Stimulated activated CD8-positive, alpha-beta memory T cell treated with anti-CD3 and anti-CD28 coated beads, Interleukin-7, amount 100 ng/mL, for 24 hours (primary cell): Measurements from ENCODE around the gene CNTN6.

Experiments
- DNase-seq: peaks from one replicate; pipeline ENCODE4 v3.0.0-alpha.2; 2020; ENCODE audit warnings: low read depth

Gene CNTN6

GRCh38 chr3:1421577-1421976 lies 328.8 kb downstream of the CNTN6 start:
- no peak for DNase-seq

DNA sequence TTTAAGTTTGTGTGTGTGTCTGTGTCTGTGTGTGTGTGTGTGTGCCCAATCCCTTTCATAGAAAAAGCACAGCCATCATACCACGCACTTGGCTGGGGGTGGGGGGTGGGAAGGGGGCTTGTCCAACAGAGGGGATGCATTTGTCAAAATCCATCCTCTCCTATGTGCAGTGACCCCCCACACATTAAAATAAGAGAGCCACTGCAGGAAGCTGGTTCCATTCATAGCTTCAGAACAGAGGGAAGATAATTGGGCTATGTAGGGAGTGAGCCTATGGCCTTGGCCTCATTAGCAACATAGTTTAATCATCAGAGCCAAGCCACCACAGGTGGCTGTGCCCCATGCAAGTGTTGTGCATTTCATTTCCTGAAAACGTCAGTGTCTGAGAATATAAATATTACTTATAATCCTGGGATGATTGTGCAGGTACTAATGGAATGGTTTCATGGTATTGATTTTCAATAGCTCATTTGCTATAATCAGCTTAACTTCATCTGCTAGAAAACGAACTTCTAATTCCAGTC lies 330.8 kb downstream of the CNTN6 start:
- DNase-seq = no peak

- no peak for DNase-seq
These were observed 346.6 kb downstream of the CNTN6 start for GRCh38 chr3:1439395-1439794.

- no peak for DNase-seq
These were observed 349.4 kb downstream of the CNTN6 start for GRCh38 chr3:1442271-1442670.

GRCh38 chr3:1444195-1444594 lies 351.4 kb downstream of the CNTN6 start:
- no peak for DNase-seq

DNA sequence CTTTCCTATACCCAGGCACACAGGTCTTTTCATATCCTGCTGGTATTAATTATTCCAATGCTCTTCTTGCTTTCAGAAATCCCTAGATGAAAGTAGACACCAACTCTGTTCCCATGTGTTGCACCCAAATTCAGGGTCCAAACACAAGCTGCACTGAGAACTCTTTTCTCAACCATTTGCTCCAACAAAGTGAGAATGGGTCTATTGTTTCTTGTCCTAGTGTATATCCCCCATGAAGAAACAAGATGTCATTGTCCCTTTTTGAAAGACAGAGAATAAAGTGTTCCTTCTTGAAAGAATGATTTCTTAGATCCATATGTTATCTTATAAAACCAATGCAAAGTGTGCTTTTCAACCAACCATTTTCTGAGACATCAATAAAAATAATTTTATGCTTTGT lies 353.7 kb downstream of the CNTN6 start:
- no peak for DNase-seq

- DNase-seq = no peak
These were observed 354.6 kb downstream of the CNTN6 start for GRCh38 chr3:1447452-1447851.

DNA sequence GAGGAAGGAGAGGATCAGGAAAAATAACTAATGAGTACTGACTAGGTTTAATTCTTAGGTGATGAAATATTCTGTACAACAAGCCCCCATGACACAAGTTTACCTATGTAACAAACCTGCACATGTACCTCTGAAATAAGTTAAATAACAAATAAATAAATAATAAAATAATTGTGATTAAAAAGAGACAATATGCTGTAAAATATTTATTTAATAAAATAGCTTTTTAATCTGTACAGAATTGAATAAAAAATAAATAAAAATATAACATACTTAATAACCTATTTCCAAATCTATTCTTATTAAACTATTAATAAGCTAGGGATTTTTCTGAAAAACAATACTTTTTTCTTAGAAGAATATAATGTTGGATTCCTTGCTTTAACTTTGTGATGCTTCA lies 355.6 kb downstream of the CNTN6 start:
- DNase-seq = no peak
